SK-MEL-5 (cell line): ENCODE data around the gene SGK1. TPM values are rescaled to one million over a fixed set of nuclear protein-coding genes. Genes with fewer than 3 reads are reported as not detected.
"Not testable (repeated sequence)": the region's sequence is repeated elsewhere in the genome, so short reads cannot be mapped to it uniquely, and the experiment has no call there.

Experiments used
- DNase-seq: peaks from one replicate; pipeline ENCODE4 v3.0.0-alpha.2; 2016; ENCODE audit warnings: low read depth, low spot score
- in situ Hi-C: cut with HindIII; loops from 2 replicates; pipeline ENCODE4 v1.10.0; 2016; ENCODE audit warnings: low sequenced_read_pairs, high pct_unique_total_duplicates, low pct_unique_long_range_greater_than_20kb
- total RNA-seq: library from RNA; depleted of rRNA; stranded (reverse); fragments of >200 nt; shearing (Covaris generic); gene quantifications from 2 replicates; pipeline ENCODE4 v1.2.3, GENCODE V29; 2014

The SGK1 gene
- total RNA-seq, 1 experiment from 2014 or later, result 592 TPM

- no peak for DNase-seq
- in situ Hi-C loops, result no loop called here
These were observed 68.6 kb downstream of the SGK1 start for GRCh38 chr6:134249239-134249758.

- DNase-seq, result no peak
- in situ Hi-C loops, result no loop called here
These were observed 69.9 kb downstream of the SGK1 start for GRCh38 chr6:134247844-134248580.

DNA sequence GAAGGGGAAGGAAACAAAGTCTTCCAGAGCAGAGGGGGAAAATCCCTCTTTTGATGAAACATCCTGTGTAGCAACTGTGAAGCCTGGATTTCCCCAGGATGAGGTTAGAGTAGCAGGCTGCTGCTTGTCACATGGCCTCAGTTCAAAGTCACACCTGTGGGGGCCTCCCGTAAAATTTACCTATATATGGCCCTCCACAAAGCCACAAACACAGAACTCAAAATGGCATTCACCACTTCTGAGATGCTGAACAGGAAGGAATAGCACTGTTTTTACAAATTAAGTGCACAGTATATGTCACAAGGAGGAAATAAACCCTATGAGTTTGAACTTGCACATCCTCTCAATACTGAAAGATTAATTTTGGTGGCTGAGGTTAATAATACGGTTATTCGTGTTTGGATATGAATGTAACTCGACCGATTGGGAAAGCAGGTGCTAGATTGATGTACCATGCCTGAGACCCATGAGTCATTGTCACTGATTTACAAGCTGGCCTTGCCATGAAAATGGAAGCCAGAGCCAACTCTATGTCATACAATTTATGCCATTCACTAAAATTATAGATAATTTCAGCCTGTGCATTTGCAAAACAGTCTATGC lies 70.6 kb downstream of the SGK1 start:
- DNase-seq, result no peak
- in situ Hi-C loops, result no loop called here

GRCh38 chr6:134245706-134246105 lies 72.2 kb downstream of the SGK1 start:
- in situ Hi-C loops, result no loop called here
- no peak for DNase-seq

DNA sequence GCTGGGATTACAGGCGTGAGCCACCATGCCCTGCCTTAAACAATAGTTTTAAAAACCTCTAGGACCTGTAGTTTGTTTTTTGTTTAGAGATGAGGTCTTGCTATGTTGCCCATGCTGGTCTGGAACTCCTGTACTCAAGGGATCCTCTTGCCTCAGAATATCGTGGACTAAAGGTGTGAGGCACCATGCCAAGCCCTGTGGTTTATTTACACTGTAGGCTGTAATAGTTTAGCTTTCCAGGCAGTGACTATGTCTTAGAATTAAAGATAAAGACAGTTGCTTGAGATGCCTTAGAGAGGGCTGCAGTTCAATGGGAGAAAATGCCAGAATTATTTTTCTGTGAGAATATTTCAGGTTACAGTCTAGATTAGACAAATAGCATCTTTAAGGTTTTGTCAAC lies 72.9 kb downstream of the SGK1 start:
- in situ Hi-C loops, result no loop called here
- DNase-seq, result no peak

DNA sequence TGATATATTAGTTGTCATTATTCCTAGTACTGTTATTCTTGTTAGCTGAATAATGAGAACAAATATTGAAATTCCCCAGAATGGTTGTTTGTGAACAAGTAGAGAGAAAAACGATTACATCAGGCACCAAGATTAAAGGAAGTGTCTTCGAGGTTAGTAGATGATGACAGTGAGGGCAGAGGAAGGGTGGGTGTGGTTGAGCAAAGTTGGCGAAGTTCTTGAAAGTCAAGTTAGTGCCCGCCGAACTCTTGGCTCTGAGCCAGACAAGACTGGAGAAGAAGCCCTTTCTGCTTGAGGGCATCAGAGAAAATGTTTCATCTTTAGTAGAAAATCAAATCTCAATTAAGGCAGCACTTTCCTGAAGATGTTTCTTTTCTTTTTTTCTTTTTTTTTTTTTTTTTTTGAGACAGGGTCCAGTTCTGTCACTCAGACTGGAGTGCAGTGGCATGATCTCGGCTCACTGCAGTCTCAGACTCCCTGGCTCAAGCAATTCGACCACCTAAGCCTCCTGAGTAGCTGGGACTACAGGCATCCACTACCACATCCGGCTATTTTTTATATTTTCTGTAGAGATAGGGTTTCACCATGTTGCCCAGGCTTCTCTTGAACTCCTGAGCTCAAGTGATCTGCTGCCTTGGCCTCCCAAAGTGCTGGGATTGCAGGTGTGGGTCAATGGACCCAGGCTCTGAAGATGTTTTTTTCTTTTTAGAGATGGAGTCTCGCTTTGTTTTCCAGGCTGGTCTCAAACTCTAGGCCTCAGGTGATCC lies 77.1 kb downstream of the SGK1 start:
- in situ Hi-C loops, result no loop called here

DNA sequence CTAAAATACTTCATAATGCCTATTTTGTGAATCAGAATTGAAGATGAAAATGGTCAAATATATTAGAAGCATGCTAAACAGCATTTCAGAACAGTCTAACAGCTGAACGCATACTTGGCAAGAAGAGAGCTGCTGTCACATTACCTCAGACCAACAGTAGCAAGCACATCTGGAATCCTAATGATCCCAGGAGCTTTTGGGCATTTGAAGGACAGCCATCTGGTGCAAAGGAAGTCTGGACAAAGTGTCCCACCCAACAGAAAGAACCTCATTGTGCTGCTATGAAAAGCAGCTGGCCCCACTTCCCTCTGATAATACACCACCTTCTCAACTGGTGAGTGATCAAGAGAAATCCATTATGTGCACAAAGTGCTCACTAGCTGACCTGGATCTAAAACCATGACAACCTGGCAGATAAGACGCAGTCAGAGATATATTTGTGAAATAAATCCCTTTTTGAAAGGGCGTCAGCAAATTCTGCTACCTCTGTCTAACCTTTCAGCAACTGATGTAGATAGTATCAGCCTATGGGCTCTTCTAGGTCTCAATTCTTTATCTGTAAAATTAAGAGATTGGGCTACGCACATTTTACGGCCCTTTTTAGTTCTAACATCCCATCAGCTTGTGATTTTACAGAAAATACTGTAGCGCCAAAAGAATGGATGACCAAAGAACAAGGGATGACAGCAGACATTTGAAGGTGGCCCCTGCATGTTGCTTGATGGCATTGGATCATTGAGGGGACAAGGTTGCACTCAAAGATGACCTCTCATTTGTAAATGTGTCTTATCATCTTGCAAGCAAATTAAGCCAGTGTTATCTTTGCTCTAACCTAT lies 78.7 kb downstream of the SGK1 start:
- no peak for DNase-seq
- in situ Hi-C loops, result no loop called here

More for the DNA sequence above, 77.1 kb downstream of the SGK1 start:
- DNase-seq, result no peak

DNA sequence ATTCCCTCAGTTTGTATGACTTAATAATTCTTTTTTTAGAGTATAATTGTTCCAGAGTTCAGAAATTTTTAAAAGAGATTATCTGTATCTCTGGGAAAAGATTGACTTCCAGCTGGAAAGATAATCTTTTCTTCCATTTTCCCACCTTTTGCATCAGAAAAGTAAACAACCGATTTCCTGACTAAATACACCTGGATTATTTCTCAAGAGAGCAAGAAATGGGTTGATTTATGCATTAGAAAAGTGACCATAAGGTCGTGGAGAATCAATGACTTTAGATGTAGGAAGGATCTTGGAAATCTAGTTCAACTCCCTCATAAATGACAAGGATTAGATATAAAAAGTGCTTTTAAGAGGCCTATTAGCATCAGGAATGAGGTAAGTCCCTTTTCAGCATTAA lies 79.9 kb downstream of the SGK1 start:
- no peak for DNase-seq
- in situ Hi-C loops, result no loop called here

DNA sequence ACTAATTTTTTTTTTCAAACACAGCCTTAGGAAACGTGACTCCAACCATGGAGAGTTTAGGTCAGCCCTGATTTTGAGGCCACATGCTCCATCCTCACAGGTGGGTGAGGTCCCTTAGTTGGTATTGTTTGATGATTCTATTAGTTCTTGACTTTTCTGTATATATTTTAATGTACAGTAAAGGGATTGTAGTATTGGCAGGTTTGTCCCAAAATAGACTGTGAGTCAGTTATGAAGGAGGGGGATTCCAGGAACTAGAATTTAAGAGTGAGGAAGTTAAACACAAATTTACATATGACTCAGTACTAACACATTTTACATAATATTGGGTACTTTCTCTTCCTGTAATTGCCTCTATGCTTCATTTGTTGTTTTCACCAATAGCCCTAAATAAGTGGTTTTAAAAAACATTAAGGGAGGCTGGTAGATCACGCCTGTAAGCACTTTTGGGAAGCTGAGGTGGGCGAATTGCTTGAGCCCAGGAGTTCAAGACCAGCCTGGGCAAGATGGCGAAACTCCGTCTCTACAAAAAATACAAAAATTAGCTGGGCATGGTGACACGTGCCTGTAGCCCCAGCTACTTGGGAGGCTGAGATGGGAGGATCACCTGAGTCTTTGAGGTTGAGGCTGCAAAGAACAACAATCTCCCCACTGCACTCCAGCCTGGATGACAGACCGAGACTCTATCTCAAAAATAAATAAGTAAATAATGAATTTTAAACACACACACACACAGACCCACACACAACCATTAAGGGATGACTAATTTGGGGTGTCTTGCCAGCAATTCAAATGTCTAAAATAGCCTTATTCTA lies 81.8 kb downstream of the SGK1 start:
- in situ Hi-C loops, result no loop called here
- DNase-seq, result no peak

DNA sequence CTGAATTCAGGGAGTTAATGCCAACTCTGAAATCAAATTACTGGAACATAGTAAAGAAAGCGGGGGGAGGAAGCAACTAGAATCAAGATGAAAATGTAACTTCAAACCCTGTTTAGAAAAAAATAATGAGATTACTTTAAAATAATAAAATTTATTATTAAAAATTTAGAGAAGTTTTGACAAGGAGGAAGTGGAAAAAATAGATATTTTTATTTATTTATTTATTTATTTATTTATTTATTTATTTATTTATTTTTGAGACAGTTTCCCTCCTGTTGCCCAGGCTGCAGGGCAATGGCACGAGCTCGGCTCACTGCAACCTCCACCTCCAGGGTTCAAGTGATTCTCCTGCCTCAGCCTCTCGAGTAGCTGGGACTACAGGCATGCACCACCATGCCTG lies 82.6 kb downstream of the SGK1 start:
- DNase-seq, result not testable (repeated sequence)

DNA sequence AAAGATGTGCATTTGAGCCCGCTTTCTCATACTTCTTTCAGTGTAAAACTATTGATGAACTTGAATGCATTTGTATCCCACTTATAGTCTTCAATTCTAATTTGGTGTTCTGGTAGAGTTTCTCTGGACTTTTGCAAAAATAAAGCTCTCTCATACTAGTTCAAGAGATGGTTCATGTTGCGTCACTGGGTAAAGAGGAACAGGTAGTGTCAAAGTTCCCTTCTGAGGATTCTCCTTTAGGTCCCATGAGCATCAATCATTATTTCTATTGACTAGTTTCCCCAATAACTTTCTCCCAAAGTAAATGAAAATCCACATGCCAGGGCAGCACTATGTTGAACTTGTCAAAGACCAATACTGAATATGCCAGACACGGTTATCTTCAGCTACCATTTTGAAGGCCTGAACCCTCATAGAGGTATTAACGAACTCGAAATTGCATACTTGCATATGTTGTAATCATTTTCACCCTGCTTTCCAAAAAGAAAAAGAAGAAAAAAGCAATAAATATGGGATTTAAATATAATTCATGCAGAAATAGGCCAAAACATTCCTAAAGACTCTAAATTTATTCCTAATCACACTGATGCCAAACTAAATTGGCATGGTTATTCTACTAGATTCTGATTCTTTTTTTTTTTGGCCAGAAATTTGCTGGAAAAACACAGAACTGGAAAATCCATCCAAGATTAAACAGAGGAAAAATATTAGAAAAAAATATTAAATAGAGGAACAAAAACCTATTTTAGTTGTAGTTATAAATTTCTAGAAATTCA lies 84.5 kb downstream of the SGK1 start:
- DNase-seq, result no peak
- in situ Hi-C loops, result no loop called here

More for the DNA sequence above, 82.6 kb downstream of the SGK1 start:
- in situ Hi-C loops, result not testable (repeated sequence)

GRCh38 chr6:134230940-134231339 lies 87.0 kb downstream of the SGK1 start:
- in situ Hi-C loops, result no loop called here
- no peak for DNase-seq

- in situ Hi-C loops, result no loop called here
- no peak for DNase-seq
These were observed 87.7 kb downstream of the SGK1 start for GRCh38 chr6:134230087-134230700.

DNA sequence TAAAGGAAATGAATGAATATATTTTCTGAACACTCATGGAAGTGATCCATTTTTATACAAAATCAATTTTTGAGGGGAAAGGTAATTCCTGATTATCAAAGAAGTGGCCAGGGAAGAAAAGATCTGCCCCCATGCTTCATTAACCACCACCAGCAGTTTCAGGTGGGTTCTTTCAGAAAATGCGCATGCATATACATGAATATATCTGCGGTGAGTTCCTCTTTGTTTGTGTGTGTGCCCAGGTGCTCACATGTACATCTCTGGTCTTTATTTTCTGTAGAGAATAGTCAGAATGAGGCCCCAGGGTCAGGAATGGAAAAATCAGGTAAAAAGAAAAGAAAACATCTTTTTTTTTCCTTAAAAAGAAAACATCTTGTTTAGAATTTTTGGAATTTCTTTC lies 88.4 kb downstream of the SGK1 start:
- no peak for DNase-seq
- in situ Hi-C loops, result no loop called here

- DNase-seq, result no peak
- in situ Hi-C loops, result no loop called here
These were observed 94.0 kb downstream of the SGK1 start for GRCh38 chr6:134223796-134224420.
